ENCODE data around the gene TCTN1.

DNA sequence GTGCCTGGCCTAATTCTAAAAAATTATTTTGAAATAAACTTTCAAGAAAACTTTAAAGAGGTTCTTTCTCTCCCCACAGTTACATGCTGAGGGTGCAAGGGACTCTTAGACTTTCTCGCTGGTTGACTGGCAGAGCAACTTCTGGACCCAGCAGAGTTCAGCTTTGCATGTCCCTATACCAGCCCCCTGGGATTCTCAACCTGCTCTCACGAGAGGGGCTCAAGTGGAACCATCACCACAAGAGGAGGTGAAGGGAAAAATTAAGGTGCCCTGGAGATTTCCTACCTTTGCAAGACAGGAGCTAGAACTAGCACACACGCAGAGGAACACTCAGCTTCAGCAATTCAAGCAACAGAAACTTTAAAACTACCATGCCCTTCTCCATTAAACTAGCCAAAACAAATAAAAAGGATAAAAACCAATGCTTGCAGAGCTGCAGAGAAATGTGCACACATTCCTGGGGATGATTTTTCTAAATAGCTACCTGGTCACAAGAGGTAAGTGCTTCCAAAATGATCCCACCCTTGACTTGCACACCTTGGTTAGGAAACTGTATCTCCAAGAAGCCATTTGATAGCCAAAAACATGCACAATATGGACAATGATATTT is 72.5 kb downstream of the TCTN1 start:
- TF ChIP-seq, protein P1, sequence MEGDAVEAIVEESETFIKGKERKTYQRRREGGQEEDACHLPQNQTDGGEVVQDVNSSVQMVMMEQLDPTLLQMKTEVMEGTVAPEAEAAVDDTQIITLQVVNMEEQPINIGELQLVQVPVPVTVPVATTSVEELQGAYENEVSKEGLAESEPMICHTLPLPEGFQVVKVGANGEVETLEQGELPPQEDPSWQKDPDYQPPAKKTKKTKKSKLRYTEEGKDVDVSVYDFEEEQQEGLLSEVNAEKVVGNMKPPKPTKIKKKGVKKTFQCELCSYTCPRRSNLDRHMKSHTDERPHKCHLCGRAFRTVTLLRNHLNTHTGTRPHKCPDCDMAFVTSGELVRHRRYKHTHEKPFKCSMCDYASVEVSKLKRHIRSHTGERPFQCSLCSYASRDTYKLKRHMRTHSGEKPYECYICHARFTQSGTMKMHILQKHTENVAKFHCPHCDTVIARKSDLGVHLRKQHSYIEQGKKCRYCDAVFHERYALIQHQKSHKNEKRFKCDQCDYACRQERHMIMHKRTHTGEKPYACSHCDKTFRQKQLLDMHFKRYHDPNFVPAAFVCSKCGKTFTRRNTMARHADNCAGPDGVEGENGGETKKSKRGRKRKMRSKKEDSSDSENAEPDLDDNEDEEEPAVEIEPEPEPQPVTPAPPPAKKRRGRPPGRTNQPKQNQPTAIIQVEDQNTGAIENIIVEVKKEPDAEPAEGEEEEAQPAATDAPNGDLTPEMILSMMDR (IDR thresholded peaks at IDR 0.05), result no peak
- no peak for TF ChIP-seq POLR2AphosphoS5 (IDR thresholded peaks at IDR 0.05)

All from prostate gland (tissue), 2 donors.